B cell (primary cell): ENCODE results near the gene TK2. TPM values are rescaled to one million over a fixed set of nuclear protein-coding genes. Genes with fewer than 3 reads are reported as not detected.

Source experiments
- ATAC-seq: fragments of 200-7000 bp; cut with Tn5 transposase; one replicate; pipeline ENCODE4 v1.10.0; 2021; ENCODE audit warnings: low read depth, mild to moderate bottlenecking, moderate number of reproducible peaks, moderate library complexity
- CTCF ChIA-PET: fragments of 350-600 bp; sonication (Branson Sonifier 250); formaldehyde crosslinking; loops from one replicate; lab custom pipeline; 2021; ENCODE audit warnings: antibody characterized with exemption, inconsistent platforms; lab: Charles Lee
- POLR2A ChIA-PET: fragments of 350-600 bp; sonication (Branson Sonifier 250); formaldehyde crosslinking; loops from one replicate; lab custom pipeline; 2021; ENCODE audit warnings: antibody characterized with exemption; lab: Charles Lee
- DNase-seq: peaks from one replicate; pipeline ENCODE4 v3.0.0; 2013
- H2AFZ ChIP-seq: 2 replicates; pipeline ENCODE4 v1.6.1; 2012; ENCODE audit warnings: mild to moderate bottlenecking, low read depth, low read length; ENCODE audit not compliant: insufficient read depth, poor library complexity, severe bottlenecking
- H3K27ac ChIP-seq, 2 donors: 1 replicate in 1 of 2; 2 replicates in 1 of 2; pipeline ENCODE4 v1.5.1; 2012 to 2013; ENCODE audit warnings: low read length in 2 of 2, mild to moderate bottlenecking in 2 of 2, moderate library complexity in 1 of 2
- H3K27me3 ChIP-seq, 4 experiments: fragments of 200-600 bp in 1 of 4; sonication (generic) in 1 of 4; replicated peaks in 1 of 4; 1 replicate in 2 of 4; 2 replicates in 2 of 4; pipeline versions ENCODE4 v1.6.1 to v1.7.0; 2013 to 2016; ENCODE audit warnings: low read length in 3 of 4, mild to moderate bottlenecking in 2 of 4, mixed read lengths in 1 of 4, moderate library complexity in 1 of 4; ENCODE audit not compliant: insufficient read depth in 4 of 4, control insufficient read depth in 3 of 4; ENCODE audit errors: control extremely low read depth in 1 of 4
- H3K36me3 ChIP-seq, 2 experiments: replicated peaks in 1 of 2; 1 replicate in 1 of 2; 2 replicates in 1 of 2; pipeline versions ENCODE4 v1.6.1 to v1.7.1; 2013; ENCODE audit warnings: low read length in 1 of 2; ENCODE audit not compliant: insufficient read depth in 2 of 2, control insufficient read depth in 1 of 2; ENCODE audit errors: control extremely low read depth in 1 of 2, extremely low read depth in 1 of 2
- H3K4me1 ChIP-seq, 2 donors: fragments of 200-600 bp in 1 of 2; sonication (generic) in 1 of 2; 1 replicate in 1 of 2; 2 replicates in 1 of 2; pipeline versions ENCODE4 v1.5.1 to v1.6.1; 2013 to 2017; ENCODE audit warnings: low read length in 2 of 2; ENCODE audit not compliant: control insufficient read depth in 2 of 2, insufficient read depth in 2 of 2
- H3K4me2 ChIP-seq: replicated peaks from 2 replicates; pipeline ENCODE3; 2012; ENCODE audit warnings: mild to moderate bottlenecking, low read depth, low read length; ENCODE audit not compliant: poor library complexity, severe bottlenecking
- H3K4me3 ChIP-seq, 5 experiments: fragments of 200-600 bp in 1 of 5; sonication (generic) in 1 of 5; 1 replicate in 3 of 5; 2 replicates in 2 of 5; pipeline versions ENCODE4 v1.5.1 to v1.7.0; 2011 to 2016; ENCODE audit warnings: low read length in 4 of 5, mild to moderate bottlenecking in 4 of 5, low read depth in 2 of 5, control low read depth in 1 of 5, moderate library complexity in 1 of 5; ENCODE audit not compliant: insufficient read depth in 1 of 5; ENCODE audit errors: control extremely low read depth in 1 of 5, extremely low read depth in 1 of 5
- H3K79me2 ChIP-seq: fragments of 200-600 bp; sonication (generic); one replicate; pipeline ENCODE4 v1.6.0; 2016; ENCODE audit warnings: low read length; ENCODE audit not compliant: control insufficient read depth, insufficient read depth
- H3K9ac ChIP-seq: fragments of 200-600 bp; sonication (generic); 2 replicates; pipeline ENCODE4 v1.6.1; 2017; ENCODE audit warnings: mild to moderate bottlenecking, low read length, moderate library complexity
- H3K9me3 ChIP-seq, 3 donors: one replicate each; pipeline versions ENCODE4 v1.6.1 to v1.7.1; 2013; ENCODE audit warnings: low read length in 2 of 3; ENCODE audit not compliant: control insufficient read depth in 2 of 3, insufficient read depth in 1 of 3; ENCODE audit errors: control extremely low read depth in 1 of 3
- H4K20me1 ChIP-seq: 2 replicates; pipeline ENCODE4 v1.6.0; 2012; ENCODE audit warnings: mild to moderate bottlenecking, low read length; ENCODE audit not compliant: insufficient read depth, control insufficient read depth, poor library complexity, severe bottlenecking
- H3K27ac Mint-ChIP-seq: one replicate; pipeline ENCODE4 v1.8.0; 2021; ENCODE audit warnings: mixed read lengths
- H3K27me3 Mint-ChIP-seq: one replicate; pipeline ENCODE4 v1.8.0; 2021; ENCODE audit warnings: mixed read lengths
- H3K4me1 Mint-ChIP-seq: one replicate; pipeline ENCODE4 v1.8.0; 2021; ENCODE audit warnings: mixed read lengths
- H3K4me3 Mint-ChIP-seq: one replicate; pipeline ENCODE4 v1.8.0; 2021; ENCODE audit warnings: mixed read lengths
- H3K9me3 Mint-ChIP-seq: one replicate; pipeline ENCODE4 v1.8.0; 2022; ENCODE audit warnings: mixed read lengths; ENCODE audit not compliant: insufficient read depth
- CTCF ChIP-seq: fragments of 200-600 bp; IDR thresholded peaks from one replicate; pipeline ENCODE4 v1.8.0; 2022; ENCODE audit warnings: antibody characterized with exemption, mild to moderate bottlenecking
- EZH2 ChIP-seq: IDR thresholded peaks from 2 replicates; pipeline ENCODE4 v1.6.1; 2012; ENCODE audit warnings: borderline replicate concordance, low read depth, mild to moderate bottlenecking, moderate library complexity, low read length; ENCODE audit not compliant: insufficient read depth, poor library complexity, severe bottlenecking
- WGBS: methylation state at CpG from one replicate; pipeline ENCODE4 v1.1.5; 2013; ENCODE audit warnings: missing lambda C conversion rate; ENCODE audit not compliant: insufficient coverage; 5-methylcytosine and 5-hydroxymethylcytosine counted together
- intact Hi-C: fragments of 100-400 bp; cut with micrococcal nuclease; formaldehyde crosslinking; loops from one replicate; pipeline ENCODE4 v1.10.0; 2022
- polyA plus RNA-seq: library from polyadenylated mRNA; depleted of rRNA; stranded (reverse); fragments of >200 nt; gene quantifications from 2 replicates; pipeline ENCODE4 v1.2.3, GENCODE V29; 2012
- total RNA-seq, 2 donors: library from RNA; stranded (reverse); fragments of 120-200 nt in 1 of 2; gene quantifications; 1 replicate in 1 of 2; 2 replicates in 1 of 2; pipeline versions ENCODE4 v1.2.3 to v1.2.4, GENCODE V29; 2013 to 2022

TK2 gene
- total and polyA plus RNA-seq, 2 donors (not counting 1 experiment from before 2014, with no cell fraction given), result 2.9 to 9.7 TPM

- Mint-ChIP-seq H3K27me3 (peaks cover 28% of the 10 kb centered on the region), H3K9me3 (no peaks in the 10 kb centered on the region), H3K4me1 (peaks cover 14% of the 10 kb centered on the region), H3K4me3 (no peak overlapping the region), H3K27ac (no peak overlapping the region)
- Histone ChIP-seq H3K4me2 (no peak overlapping the region), H3K36me3 (no peaks in the 10 kb centered on the region), H3K27me3 (peaks cover 0 to 18% (median 6%) of the 10 kb centered on the region in 4 experiments), H4K20me1 (no peaks in the 10 kb centered on the region), H3K4me3 (no peak overlapping the region), H3K79me2 (no peaks in the 10 kb centered on the region), H3K9me3 (no peaks in the 10 kb centered on the region), H2AFZ (no peak overlapping the region), H3K4me1 (peaks cover 9 to 12% of the 10 kb centered on the region in 2 donors), H3K9ac (no peak overlapping the region), H3K27ac (no peak overlapping the region)
- intact Hi-C loops, result no loop called here
- ATAC-seq (no peak), DNase-seq (no peak)
- CTCF ChIA-PET, result interaction anchor here (1.1 to 10.5 kb wide), 3 partner anchors 10 to 135 kb away, joined by 3 to 91 read pairs (median 10); no protein-coding TSS in a partner anchor
- 96% methylated on average over 9 of the region's 15 CpGs for whole genome bisulfite sequencing
- TF ChIP-seq CTCF, result no peak
- no peak for TF ChIP-seq EZH2
- POLR2A ChIA-PET, result no interaction called here
Observed at GRCh38 chr16:66473051-66473571, 76.8 kb downstream of the TK2 start.

- Mint-ChIP-seq H3K4me3 (no peak overlapping the region), H3K4me1 (peaks cover 14% of the 10 kb centered on the region), H3K27me3 (peaks cover 39% of the 10 kb centered on the region), H3K9me3 (no peaks in the 10 kb centered on the region), H3K27ac (no peak overlapping the region)
- TF ChIP-seq EZH2 (no peak), CTCF (no peak)
- CTCF ChIA-PET, result no interaction called here
- intact Hi-C loops, result no loop called here
- Histone ChIP-seq H3K27me3 (peaks cover 0 to 24% (median 6%) of the 10 kb centered on the region in 4 experiments), H3K27ac (no peak overlapping the region), H3K79me2 (no peaks in the 10 kb centered on the region), H3K4me3 (no peak overlapping the region), H3K4me1 (peaks cover 9 to 12% of the 10 kb centered on the region in 2 donors), H3K9me3 (peaks cover 0 to under 1% (median 0%) of the 10 kb centered on the region in 3 donors), H4K20me1 (no peaks in the 10 kb centered on the region), H2AFZ (no peak overlapping the region), H3K4me2 (no peak overlapping the region), H3K36me3 (no peaks in the 10 kb centered on the region), H3K9ac (no peak overlapping the region)
- POLR2A ChIA-PET, result no interaction called here
- WGBS, result 93% methylated on average over 10 of the region's 10 CpGs
- no peak for DNase-seq
- ATAC-seq, result no peak
Observed at GRCh38 chr16:66471716-66472393, 78.1 kb downstream of the TK2 start.
